HEK293T (cell line): ENCODE measurements around the gene CTIF.

Source experiments
- ARNT ChIP-seq: fragments of 450-650 bp; IDR thresholded peaks from 2 replicates; pipeline ENCODE4 v1.6.1; 2017; ENCODE audit warnings: mild to moderate bottlenecking
- BHLHE40 ChIP-seq: fragments of 450-650 bp; IDR thresholded peaks from 2 replicates; pipeline ENCODE4 v1.6.1; 2016; ENCODE audit warnings: mild to moderate bottlenecking, moderate library complexity, borderline replicate concordance
- ELF4 ChIP-seq: fragments of 450-650 bp; IDR thresholded peaks from 2 replicates; pipeline ENCODE4 v1.6.1; 2017; ENCODE audit warnings: antibody characterized with exemption
- FOXA1 ChIP-seq: fragments of 450-650 bp; IDR thresholded peaks from 2 replicates; pipeline ENCODE4 v1.6.1; 2016; ENCODE audit warnings: mild to moderate bottlenecking
- FOXK2 ChIP-seq: fragments of 450-650 bp; IDR thresholded peaks from 2 replicates; pipeline ENCODE4 v1.6.1; 2016; ENCODE audit warnings: mild to moderate bottlenecking
- FOXM1 ChIP-seq: fragments of 450-650 bp; IDR thresholded peaks from 2 replicates; pipeline ENCODE4 v1.6.1; 2017; ENCODE audit warnings: mild to moderate bottlenecking, borderline replicate concordance
- HDGF ChIP-seq: fragments of 450-650 bp; IDR thresholded peaks from 2 replicates; pipeline ENCODE4 v1.6.1; 2017; ENCODE audit warnings: antibody characterized with exemption, borderline replicate concordance
- L3MBTL2 ChIP-seq: fragments of 450-650 bp; conservative IDR thresholded peaks from 2 replicates; pipeline ENCODE4 v1.6.1; 2016; ENCODE audit warnings: mild to moderate bottlenecking
- NFRKB ChIP-seq: fragments of 450-650 bp; IDR thresholded peaks from 2 replicates; pipeline ENCODE4 v1.6.1; 2016; ENCODE audit warnings: mild to moderate bottlenecking, moderate library complexity
- SP1 ChIP-seq: fragments of 450-650 bp; IDR thresholded peaks from 2 replicates; pipeline ENCODE4 v1.6.1; 2017
- SUZ12 ChIP-seq: fragments of 450-650 bp; IDR thresholded peaks from 2 replicates; pipeline ENCODE4 v1.6.1; 2016; ENCODE audit warnings: mild to moderate bottlenecking
- TARDBP ChIP-seq: fragments of 450-650 bp; IDR thresholded peaks from 2 replicates; pipeline ENCODE4 v1.6.1; 2016
- ZNF384 ChIP-seq: fragments of 450-650 bp; IDR thresholded peaks from 2 replicates; pipeline ENCODE4 v1.6.1; 2016
- TF ChIP-seq, protein P1 (sequence below): fragments of 450-650 bp; IDR thresholded peaks from 2 replicates; pipeline ENCODE4 v1.6.1; 2016

GRCh38 chr18:48709371-48710062, 170.7 kb downstream of the CTIF start:
- TF ChIP-seq FOXM1 (no peak), BHLHE40 (no peak), SUZ12 (no peak), FOXK2 (no peak), ELF4 (no peak), SP1 (no peak), ARNT (no peak), FOXA1 (no peak), L3MBTL2 (no peak), NFRKB (no peak), TARDBP (no peak), HDGF (no peak), ZNF384 (no peak)
- TF ChIP-seq, protein P1, sequence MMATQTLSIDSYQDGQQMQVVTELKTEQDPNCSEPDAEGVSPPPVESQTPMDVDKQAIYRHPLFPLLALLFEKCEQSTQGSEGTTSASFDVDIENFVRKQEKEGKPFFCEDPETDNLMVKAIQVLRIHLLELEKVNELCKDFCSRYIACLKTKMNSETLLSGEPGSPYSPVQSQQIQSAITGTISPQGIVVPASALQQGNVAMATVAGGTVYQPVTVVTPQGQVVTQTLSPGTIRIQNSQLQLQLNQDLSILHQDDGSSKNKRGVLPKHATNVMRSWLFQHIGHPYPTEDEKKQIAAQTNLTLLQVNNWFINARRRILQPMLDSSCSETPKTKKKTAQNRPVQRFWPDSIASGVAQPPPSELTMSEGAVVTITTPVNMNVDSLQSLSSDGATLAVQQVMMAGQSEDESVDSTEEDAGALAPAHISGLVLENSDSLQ, result no peak
